Stimulated activated CD8-positive, alpha-beta memory T cell treated with anti-CD3 and anti-CD28 coated beads, Interleukin-2, amount 100 ng/mL, for 1 hour (primary cell): ENCODE measurements around the gene ANO2.

Experiments
- DNase-seq, 2 donors: peaks; one replicate each; pipeline ENCODE4 v3.0.0-alpha.2; 2020; ENCODE audit warnings: low read depth in 2 of 2

Gene ANO2

GRCh38 chr12:5945071-5946008 is at the start of gene ANO2:
Gene ANO2, minus strand, starts transcription at chr12:5945259. Its CDS starts 42 bp downstream, at chr12:5945217.
- no peak for DNase-seq

GRCh38 chr12:5989621-5990020 is 44.6 kb upstream of the ANO2 start:
- no peak for DNase-seq

- DNase-seq, result peak; percentile 15 to 43
Observed at GRCh38 chr12:5988659-5989116, 43.6 kb upstream of the ANO2 start.

GRCh38 chr12:5988088-5988487 is 43.0 kb upstream of the ANO2 start:
- DNase-seq, result no peak

- no peak for DNase-seq
Observed at GRCh38 chr12:5987573-5987972, 42.5 kb upstream of the ANO2 start.

GRCh38 chr12:5985471-5985870 is 40.4 kb upstream of the ANO2 start:
- no peak for DNase-seq

- no peak for DNase-seq
Observed at GRCh38 chr12:5984873-5985272, 39.8 kb upstream of the ANO2 start.

GRCh38 chr12:5982106-5982505 is 37.0 kb upstream of the ANO2 start:
- DNase-seq, result no peak

GRCh38 chr12:5977556-5977955 is 32.5 kb upstream of the ANO2 start:
- no peak for DNase-seq

- DNase-seq, result no peak
Observed at GRCh38 chr12:5976711-5977110, 31.7 kb upstream of the ANO2 start.

- DNase-seq, result no peak
Observed at GRCh38 chr12:5976196-5976595, 31.1 kb upstream of the ANO2 start.

GRCh38 chr12:5973461-5974115 is 28.5 kb upstream of the ANO2 start:
- DNase-seq, result no peak

- DNase-seq, result no peak
Observed at GRCh38 chr12:5972387-5972786, 27.3 kb upstream of the ANO2 start.

- DNase-seq, result no peak
Observed at GRCh38 chr12:5971194-5971850, 26.3 kb upstream of the ANO2 start.

GRCh38 chr12:5969974-5970690 is 25.1 kb upstream of the ANO2 start:
- no peak for DNase-seq

- DNase-seq, result no peak
Observed at GRCh38 chr12:5969156-5969973, 24.3 kb upstream of the ANO2 start.

- no peak for DNase-seq
Observed at GRCh38 chr12:5967645-5968415, 22.8 kb upstream of the ANO2 start.

- DNase-seq, result no peak
Observed at GRCh38 chr12:5966486-5967095, 21.5 kb upstream of the ANO2 start.

- DNase-seq, result no peak
Observed at GRCh38 chr12:5965950-5966383, 20.9 kb upstream of the ANO2 start.
